Loucy (cell line): ENCODE data around the gene TMEM243.

Experiments used
- CTCF ChIP-seq: fragments of 200-600 bp; sonication (generic); conservative IDR thresholded peaks from 2 replicates; pipeline ENCODE4 v1.5.1; 2014; ENCODE audit warnings: mild to moderate bottlenecking, antibody characterized with exemption, low read length
- EZH2phosphoT487 ChIP-seq: fragments of 200-600 bp; IDR thresholded peaks from 2 replicates; pipeline ENCODE4 v1.6.1; 2018; ENCODE audit warnings: antibody characterized with exemption, mild to moderate bottlenecking, moderate library complexity, borderline replicate concordance

- TF ChIP-seq CTCF, result no peak
- TF ChIP-seq EZH2phosphoT487, result no peak
Measured at GRCh38 chr7:87220734-87221215, 1.2 kb upstream of the TMEM243 start.
